HTERT RPE-1 (cell line): ENCODE measurements around the gene IFNA14.
"Not testable (repeated sequence)": the region's sequence is repeated elsewhere in the genome, so short reads cannot be mapped to it uniquely, and the experiment has no call there.

Experiments used
- in situ Hi-C: fragments of 300-500 bp; cut with MboI; formaldehyde crosslinking; loops from 4 replicates; pipeline ENCODE4 v1.14.3; 2020; ENCODE audit warnings: low sequenced_read_pairs

The IFNA14 gene

DNA sequence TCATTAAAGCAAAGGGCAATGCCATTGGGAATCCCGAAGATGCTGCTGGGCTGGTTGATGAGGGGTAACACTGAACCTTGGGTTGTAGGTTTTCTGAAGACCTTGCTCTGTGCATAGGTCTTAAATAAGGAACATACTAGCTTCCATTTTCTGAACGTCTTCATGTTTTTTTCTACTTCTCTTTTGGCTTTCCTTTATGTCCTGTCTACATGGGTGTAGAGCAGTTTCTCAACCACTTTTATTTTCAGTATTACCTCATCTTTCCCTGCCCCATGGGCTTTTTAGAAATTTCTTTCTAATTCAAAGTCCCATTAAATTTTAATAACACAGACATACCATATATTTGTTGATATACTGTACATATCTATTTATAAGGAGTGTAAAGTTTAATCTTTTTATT is at the start of gene IFNA14:
Gene IFNA14 (minus strand): TSS at position 95 of the 400 bp plus-strand sequence. CDS start 70 bp downstream, at position 25.
- in situ Hi-C loops: no loop called here

DNA sequence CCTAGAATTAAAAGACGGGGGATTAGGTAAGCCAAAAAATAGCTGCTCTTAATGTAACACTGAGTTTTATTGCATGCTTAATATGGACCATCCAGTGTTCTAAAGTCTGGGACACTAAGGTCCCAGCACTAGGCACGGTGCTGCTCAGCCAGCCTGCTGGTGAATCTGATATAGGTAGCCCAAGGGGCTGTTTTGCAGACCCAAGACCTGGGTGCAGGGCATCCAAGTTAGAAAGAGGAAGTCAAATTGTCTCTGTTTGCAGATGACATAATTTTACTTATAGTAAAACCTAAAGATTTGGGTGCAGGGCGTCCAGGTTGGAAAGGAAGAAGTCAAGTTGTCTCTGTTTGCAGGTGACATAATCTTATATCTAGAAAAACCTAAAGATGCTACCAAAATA is 47.5 kb upstream of the IFNA14 start:
- in situ Hi-C loops: no loop called here

DNA sequence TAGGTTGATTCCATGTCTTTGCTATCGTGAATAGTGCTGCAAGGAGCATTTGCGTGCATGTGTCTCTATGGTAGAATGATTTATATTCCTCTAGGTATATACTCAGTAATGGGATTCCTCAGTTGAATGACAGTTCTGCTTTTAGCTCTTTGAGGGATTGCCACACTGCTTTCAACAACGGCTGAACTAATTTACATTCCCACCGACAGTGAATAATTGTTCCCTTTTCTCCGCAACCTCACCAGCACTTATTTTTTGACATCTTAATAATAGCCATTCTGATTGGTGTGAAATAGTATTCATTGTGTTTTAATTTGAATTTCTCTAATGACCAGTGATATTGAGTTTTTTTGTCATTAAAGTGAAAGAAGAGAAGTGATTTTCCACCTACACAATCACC is 46.9 kb upstream of the IFNA14 start:
- in situ Hi-C loops: no loop called here

DNA sequence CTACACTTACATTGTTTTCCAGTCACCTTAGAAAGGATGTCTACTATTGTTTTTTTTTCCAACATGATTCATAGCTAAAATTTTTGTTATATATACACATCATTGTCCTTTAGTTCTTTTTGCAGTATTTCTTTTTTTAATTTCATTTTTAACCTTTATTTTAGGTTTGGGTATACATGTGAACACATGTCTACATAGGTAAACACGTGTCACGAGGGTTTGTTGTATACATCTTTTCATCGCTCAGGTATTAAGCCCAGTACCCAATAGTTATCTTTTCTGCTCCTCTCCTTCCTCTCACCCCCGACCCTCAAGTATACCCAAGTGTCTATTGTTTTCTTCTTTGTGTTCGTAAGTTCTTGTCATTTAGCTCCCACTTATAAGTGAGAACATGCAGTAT is 46.3 kb upstream of the IFNA14 start:
- in situ Hi-C loops: no loop called here

DNA sequence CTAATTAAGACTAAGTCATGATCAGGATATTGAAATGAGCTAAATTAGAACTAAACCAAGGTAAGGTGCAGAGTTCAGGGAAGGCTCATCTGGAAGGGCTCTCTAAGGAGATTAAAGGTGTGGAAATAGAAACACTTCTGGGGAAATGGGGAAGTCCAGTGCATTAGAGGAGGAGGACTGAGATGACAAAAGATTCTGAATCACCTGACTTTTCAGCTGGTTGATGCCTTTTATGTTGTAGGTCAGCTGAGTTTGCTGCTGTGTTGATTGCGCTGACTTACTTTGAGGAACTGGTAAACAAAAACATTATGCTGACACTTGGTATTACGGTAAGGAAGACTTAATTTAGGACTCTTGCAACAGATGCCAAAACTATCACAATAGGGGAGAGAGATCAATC is 41.5 kb upstream of the IFNA14 start:
- in situ Hi-C loops: no loop called here

DNA sequence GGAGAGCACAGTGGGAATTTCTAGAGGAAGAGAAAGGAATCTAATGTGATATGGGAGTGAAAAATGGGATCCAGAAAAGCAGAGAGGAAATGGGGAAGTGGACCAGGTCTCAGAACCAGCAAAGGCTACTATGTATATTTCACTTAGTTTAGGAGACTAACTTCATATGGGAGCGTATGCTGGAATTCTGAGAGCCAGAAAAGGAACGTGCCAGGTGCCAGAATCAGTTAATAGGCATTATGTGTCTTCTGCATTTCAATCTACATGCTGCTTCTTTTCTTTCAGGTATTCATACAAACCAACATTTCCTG is 28.5 kb upstream of the IFNA14 start:
- in situ Hi-C loops: no loop called here

DNA sequence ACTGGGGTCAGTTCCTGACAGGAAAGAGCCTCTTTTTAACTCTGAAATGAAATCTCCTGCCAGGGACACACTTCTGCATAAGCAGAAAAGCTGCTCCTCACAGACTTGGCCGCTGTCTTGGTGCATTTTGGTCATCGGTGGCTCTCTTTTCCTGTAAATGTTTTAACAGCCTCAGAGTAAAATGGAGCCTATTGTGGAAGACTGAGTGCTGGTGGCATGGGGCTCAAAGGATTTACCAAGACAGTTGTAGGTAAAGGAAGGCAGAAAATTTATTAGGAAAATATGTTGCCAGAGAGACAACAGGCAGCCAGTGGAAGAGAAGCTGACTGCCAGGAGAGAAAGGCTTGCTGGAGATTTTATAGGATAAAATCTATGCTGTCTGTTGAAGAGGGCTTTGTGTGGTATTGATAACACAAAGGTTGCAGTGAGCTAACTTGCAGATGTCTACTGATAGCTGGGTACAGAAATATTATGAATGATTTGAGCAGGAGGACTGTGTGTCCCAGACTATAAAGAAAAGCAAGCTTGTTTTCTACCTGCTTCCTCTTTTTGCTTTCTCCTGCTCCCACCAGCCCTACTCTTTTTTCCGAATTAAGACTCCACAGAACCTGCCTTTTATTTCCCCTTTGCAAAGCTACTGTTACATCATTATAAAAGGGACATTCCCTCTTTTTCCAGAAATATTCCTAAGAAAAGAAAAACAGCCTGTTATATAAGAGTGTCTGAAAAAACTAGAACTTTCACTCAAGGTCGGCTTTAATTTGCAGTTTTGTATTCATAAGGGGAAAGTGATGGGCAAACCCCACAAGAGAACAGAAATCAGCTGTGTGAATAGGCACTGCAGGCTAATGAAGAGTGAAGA is 27.9 kb upstream of the IFNA14 start:
- in situ Hi-C loops: no loop called here

DNA sequence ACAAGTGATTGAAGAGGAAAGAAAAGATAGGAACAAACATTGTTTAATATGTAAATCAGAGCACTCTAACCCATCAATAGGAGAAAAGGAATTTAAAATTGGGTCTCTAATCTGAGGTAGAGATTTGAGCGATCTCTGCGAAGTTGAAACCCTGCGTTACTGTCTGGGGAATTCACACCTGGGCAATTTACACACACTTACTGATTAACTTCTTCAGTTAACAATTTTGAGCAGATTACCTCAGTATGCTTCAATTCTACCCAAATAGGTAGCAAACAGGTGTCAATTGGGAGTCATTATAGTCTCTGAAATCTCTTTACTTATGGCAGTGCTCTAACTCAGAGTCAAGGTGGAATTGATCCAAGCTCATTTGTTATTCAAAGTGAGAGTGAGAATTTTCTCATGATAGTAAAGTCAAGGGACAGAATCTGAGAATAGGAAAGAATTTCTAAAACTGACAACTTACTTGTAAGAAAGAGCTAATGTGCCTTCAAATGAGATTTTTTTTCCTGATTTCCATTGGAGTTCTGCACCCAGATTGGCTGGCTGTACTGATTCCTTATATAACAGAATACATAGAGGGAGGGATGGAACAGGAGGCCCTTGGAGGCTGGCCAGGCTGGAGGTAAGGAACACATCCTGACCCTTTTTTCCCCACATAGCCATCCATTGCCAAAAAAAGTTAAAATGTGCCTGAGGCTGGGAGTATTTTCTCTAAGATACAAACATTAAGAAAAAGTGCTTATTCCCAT is 27.1 kb upstream of the IFNA14 start:
- in situ Hi-C loops: no loop called here

DNA sequence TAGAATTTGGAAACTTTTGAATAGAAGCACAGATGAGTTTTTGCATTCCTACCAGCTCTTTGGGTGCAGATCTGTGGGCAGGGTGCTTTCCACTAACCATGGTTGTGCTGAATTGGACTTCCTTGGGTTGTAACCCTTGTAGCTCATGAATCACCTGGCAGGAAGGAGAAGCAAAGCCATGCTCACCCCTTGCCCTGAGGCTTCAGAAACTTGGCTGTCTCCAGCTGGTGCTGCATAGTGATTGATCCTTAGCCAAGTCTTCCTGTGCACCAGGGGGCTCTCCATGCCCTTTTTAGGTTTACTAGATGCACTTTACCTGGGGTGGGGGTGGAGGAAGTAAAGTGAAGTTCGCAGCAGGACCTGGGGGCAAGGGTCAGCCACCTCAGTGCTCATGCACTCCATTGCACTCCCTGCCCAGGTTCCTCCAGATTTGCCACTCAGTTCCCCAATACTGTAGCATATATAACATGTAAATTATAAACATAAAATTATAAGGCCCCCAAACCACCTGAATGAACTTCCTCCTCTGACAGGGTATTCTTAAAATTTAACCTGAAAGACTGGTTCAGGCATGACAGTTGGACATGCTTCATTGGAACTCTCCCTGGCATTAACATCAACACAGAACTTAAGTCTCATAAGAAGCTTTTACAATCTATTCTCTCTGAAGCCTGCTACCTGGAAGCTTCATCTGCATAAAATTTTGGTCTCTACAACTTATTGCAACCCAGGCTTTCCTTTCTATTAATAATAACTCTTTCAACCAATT is 25.8 kb upstream of the IFNA14 start:
- in situ Hi-C loops: no loop called here

DNA sequence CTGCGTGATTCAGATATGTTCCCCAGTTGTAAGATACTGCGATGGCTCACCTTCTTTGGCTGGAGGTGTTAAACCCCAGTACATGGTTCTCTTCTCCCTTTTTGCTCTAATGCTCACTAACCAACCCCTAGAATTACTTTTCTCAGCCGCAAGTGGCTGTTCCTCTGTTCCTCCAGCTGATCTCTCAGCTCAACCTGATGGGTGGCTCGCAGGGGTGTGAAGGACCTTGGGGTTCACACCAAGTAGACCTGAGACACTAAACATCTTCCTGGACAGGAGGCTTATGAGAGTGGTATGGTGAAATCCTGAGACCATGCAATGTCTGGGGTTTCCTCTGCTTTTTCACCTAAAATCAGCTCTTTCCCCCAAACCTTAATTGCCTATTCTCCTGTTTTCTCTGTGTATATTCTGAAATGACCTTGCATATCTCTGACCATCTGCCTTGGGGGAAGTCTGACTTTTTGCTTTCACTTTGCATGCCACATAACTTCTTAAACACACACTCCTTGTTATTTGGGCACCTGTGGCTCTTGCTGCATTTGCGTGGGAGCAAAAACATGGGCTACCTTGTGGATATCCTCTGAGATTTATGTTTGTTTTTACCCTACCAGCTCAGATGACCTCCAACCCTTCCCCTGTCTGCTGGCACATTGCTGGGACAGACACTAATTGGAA is 15.9 kb upstream of the IFNA14 start:
- in situ Hi-C loops: no loop called here

DNA sequence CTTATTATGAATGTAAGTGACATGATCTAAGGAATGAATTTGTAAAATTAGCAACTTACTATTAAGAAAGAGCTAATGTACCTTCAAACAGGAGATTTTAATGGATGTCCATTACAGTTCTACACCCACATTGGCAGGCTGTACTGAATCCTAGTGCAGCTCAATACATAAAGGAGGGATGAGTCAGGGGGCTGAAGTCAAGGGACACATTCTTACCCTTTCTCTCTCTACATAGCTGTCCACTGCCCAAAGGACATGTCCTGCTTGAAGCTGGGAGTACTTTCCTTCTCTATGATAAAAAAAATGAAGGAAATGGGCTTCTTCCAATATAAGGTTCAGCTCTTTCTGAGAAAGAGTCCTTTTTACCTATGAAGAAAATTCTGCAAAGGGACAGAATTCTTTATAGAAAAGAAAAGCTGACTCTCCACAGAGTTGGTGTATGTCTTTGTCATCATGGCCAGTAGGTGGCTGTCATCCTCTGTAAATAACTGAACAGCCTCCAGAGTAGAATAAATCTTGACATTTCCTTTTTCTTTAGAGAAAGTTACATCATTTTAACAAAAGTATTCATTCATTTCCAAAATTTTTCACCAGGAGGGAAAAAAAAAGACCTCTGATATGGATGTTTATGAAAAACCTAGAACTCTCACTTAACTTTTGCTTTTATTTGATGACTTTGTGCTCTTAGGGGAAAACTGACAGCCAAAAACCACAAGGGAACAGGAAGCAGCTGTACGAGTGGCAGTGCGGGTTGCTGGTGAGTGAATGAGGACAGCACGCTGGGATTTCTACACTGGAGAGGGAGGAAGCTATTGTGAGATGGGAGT is 13.1 kb upstream of the IFNA14 start:
- in situ Hi-C loops: no loop called here

DNA sequence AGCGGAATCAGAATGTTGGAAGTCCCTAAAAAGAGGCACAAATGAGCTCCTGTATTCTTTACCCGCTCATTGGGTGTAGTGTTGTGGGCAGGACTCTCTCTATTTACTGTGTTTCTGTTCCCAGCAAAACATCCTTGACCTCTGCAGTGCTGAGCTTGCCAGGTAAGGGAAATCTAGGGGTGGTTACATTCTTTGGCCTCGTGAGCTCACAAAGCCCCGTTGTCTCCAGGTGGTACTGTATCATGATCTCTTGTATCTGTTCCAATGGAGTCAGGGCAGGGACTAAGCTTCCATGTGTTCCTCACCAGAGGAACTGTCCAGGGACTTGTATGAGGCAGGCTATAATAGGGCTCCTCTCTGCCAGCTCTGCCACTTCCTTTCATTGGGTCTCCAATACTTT is 11.8 kb upstream of the IFNA14 start:
- in situ Hi-C loops: no loop called here

DNA sequence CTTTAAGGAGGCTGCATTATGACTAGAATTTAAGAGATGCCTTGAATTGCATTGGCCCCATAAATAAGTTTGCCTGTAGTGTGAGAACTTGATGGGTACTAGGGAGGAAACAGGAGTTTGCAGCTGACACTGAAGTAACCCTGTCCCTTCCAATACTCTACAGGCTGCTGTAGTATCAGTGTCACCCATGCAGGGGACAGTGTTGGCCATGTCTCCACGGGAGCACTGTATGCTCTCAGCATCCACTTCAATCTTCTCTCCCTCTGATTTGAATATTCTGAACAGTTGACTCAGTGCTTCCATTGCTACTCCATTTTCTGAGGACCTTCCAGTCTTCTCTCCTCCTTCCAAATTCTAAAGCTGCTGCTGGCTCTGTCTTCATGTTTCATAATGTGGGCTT is 11.4 kb upstream of the IFNA14 start:
- in situ Hi-C loops: no loop called here

DNA sequence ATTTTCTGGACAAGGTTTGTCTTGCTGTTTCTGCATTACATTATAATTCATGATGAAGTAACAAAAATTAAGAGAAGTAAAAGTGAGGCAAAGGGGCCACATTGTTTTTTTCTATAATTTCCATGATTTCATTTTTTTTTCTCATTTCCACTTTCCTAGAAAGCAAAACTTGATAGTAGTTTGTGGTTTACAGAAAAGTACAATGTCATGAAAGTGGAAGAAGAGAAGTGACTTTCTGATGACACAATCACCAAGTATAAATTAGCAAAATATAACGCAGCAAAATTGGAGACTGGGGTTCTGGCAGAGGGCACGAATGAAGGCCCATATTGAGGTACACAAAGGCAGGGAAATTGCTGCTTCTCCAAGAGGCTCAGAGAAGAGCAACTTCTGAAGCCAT is 5.0 kb upstream of the IFNA14 start:
- in situ Hi-C loops: no loop called here

DNA sequence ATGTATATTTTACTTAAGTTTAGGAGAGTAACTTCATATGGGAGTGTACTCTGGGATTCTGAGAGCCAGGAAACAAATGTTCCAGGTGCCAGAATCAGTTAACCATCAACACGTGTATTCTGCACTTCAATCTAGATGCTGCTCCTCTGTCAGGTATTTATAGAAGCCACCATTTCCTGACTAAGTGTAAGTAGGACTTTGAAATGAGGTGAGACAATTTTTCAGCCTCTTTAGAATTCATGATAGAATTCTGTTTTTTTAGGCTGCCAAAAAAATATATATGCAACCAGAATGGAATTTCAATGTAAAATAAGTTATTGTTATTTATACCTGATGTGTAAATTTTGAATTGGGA is 3.5 kb downstream of the IFNA14 start:
- in situ Hi-C loops: not testable (repeated sequence)

DNA sequence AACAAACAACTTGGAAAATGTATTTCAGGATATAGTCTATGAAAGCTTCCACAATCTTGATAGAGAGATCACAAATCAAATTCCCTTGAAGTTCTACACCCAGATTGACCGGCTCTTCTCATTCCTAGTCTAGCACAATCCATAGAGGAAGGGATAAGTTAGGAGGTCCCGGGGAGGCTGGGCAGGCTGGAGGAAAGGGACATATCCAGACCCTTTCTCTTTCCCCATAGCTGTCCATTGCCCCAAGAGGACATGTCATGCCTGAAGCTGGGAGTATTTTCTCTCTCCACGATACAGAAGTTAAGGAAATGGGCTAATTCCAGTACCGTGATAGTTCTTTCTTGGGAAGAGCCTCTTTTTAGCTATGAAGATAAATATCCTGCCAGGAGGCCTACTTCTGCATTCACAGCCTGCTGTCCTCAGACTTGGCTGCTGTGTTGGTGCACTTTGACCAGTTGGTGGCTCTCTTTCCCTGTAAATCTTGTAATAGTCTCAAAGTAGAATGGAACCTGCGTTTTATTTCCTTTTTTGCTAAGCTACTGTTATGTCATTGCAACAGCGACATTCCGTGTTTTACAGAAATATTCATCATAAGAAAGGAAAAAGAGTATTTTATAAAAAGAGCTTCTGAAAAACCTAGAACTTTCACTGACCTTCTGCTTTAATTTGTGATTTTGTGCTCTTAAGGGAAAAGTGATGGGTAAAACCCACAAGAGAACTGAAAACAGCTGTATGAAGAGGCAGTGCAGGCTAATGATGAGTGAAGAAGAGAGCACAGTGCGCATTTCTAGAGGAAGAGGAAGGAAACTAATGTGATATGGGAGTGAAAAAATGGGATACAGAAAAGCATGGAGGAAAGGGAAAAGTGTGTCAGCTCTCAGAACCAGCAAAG is 4.1 kb downstream of the IFNA14 start:
- in situ Hi-C loops: not testable (repeated sequence)

DNA sequence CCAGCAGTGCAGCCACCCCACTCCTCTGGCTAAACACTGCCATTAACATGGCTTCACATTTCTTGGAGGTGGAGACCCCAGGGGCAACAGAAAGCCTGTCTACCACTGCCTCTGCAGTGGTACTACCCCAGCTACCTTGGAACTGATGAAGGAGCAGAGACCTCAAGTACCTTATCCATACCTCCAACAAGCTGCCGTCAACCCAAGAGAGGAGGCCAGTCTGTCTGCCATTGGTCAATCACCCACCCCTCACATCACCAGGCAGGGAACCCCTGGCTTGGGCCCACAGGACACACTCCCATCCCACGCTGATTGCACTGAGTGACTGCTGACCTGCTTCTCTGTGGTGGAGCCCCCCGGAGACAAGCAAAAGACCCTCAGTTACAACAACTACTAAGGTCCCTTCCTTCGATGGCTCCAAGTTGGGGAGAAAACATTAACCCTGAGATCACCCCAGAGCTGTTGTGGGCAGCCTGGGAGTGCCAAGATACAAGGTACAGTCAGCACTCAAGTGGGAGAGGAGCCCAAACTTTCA is 5.6 kb downstream of the IFNA14 start:
- in situ Hi-C loops: no loop called here

DNA sequence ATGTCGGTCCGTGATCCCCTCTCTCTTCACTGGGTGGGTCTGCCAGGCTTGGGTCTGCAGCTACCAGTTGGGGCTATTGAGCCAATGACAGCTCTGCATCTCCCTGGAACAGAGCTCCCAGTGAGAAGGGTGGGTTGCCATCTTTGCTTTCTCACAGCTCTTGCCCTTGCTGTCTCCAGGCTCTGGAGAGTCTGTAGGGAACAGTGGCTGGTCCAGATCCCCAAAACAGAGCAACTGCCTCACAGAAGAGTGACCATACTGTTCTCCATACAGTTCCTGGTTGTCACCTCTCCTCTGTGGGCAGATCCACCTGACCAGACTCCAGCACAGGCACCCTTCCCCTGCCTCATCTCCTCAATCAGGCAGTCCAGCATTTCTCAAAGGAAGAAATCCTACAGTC is 6.5 kb downstream of the IFNA14 start:
- in situ Hi-C loops: no loop called here

DNA sequence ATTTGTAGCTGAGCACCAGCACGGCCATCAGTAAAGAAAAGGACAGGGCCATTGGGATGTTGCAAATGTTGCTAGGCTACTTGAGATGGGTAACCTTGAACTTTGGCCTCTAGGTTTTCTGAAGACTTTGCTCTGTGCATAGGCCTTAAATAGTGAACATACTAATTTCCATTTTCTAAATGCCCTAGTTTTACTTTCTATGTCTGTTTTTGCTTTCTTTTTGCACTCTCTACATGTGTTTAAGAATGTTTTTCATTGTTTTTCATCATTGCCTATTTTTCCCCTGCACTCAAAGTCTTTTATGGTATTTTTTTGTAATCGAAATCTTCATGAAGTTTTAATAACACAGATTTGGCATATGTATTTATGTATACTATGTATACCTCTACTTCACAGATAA is 11.7 kb downstream of the IFNA14 start, which contains the start of gene IFNA17:
Gene IFNA17 (minus strand): TSS at position 101 of the 400 bp plus-strand sequence. CDS start 49 bp downstream, at position 52.
- in situ Hi-C loops: no loop called here
